ENCODE measurements around the gene AGAP5.
"Not testable (repeated sequence)": the region's sequence is repeated elsewhere in the genome, so short reads cannot be mapped to it uniquely, and the experiment has no call there.

The AGAP5 gene

GRCh38 chr10:73697675-73698159 is at the start of gene AGAP5:
Gene AGAP5 (minus strand): TSS chr10:73698109. CDS start chr10:73697755, 354 bp downstream.
- DNase-seq: not testable (repeated sequence)

- DNase-seq: no peak
Observed at GRCh38 chr10:73746721-73747120, 48.8 kb upstream of the AGAP5 start.

GRCh38 chr10:73744664-73744975 is 46.7 kb upstream of the AGAP5 start:
- peak; percentile 57 for DNase-seq

- peak; percentile 95 for DNase-seq
Observed at GRCh38 chr10:73743905-73744663, 46.2 kb upstream of the AGAP5 start, which contains the start of gene SEC24C. Gene SEC24C (plus strand): TSS chr10:73744372. CDS start chr10:73746833, 2,461 bp downstream.

GRCh38 chr10:73743327-73743904 is 45.5 kb upstream of the AGAP5 start:
- no peak for DNase-seq

- no peak for DNase-seq
Observed at GRCh38 chr10:73742454-73742734, 44.5 kb upstream of the AGAP5 start.

GRCh38 chr10:73740501-73741254 is 42.8 kb upstream of the AGAP5 start:
- not testable (repeated sequence) for DNase-seq

GRCh38 chr10:73734796-73735305 is 36.9 kb upstream of the AGAP5 start:
- no peak for DNase-seq

GRCh38 chr10:73734028-73734720 is 36.3 kb upstream of the AGAP5 start:
- DNase-seq: no peak

GRCh38 chr10:73732931-73733623 is 35.2 kb upstream of the AGAP5 start:
- DNase-seq: no peak

- no peak for DNase-seq
Observed at GRCh38 chr10:73732426-73732825, 34.5 kb upstream of the AGAP5 start.

- DNase-seq: no peak
Observed at GRCh38 chr10:73731588-73732375, 33.9 kb upstream of the AGAP5 start.

- DNase-seq: peak; percentile 90
Observed at GRCh38 chr10:73730153-73730906, 32.4 kb upstream of the AGAP5 start.

GRCh38 chr10:73729781-73730152 is 31.9 kb upstream of the AGAP5 start:
- DNase-seq: peak; percentile 14

- DNase-seq: no peak
Observed at GRCh38 chr10:73723516-73723915, 25.6 kb upstream of the AGAP5 start.

- DNase-seq: not testable (repeated sequence)
Observed at GRCh38 chr10:73720561-73720960, 22.7 kb upstream of the AGAP5 start.

- no peak for DNase-seq
Observed at GRCh38 chr10:73717556-73717955, 19.6 kb upstream of the AGAP5 start.

GRCh38 chr10:73716251-73716650 is 18.3 kb upstream of the AGAP5 start:
- no peak for DNase-seq

GRCh38 chr10:73715179-73716156 is 17.6 kb upstream of the AGAP5 start:
- DNase-seq: not testable (repeated sequence)

- DNase-seq: not testable (repeated sequence)
Observed at GRCh38 chr10:73714483-73714882, 16.6 kb upstream of the AGAP5 start.
